ENCODE data around the gene SYNPO.

The SYNPO gene

GRCh38 chr5:150642991-150643710 is 2.7 kb downstream of the SYNPO start:
- FAIRE-seq: no peak

DNA sequence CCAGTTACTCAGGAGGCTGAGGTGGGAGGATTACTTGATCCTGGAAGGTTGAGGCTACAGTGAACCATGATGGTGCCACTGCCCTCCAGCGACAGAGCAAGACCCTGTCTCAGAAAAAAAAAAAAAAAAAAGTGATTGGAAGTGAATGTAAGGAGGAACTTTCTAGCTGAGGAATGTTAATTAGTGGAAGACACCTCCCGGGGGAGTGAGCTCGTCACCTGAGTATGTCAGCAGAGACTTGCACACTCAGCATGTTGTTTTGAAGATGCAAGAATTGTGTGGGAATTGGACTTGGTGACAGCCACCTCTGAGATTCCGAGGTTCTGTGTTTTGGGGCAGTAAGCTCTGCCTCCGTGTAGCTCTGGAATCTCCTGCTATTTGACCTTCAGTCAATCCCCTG is 3.6 kb downstream of the SYNPO start:
- no peak for FAIRE-seq

DNA sequence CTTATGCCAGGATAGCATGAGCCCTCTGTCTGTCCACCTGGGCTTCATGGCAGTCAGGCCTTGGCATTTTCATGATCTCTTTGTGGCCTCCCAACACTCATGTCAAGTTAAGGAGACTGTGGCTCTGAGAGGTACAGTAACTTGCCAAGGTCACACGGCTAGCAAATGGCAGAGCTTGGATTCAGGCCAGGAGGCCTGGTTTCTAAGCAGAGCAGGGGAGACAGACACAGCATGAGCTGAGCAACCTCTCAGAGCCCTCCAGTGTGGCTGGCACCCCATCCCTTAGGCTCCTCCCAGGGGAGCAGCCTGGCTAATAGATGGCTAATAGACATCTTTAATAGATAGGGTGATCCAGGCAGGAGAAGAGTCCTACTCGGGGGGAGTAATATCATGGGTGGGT is 4.1 kb downstream of the SYNPO start:
- no peak for FAIRE-seq

- FAIRE-seq: no peak
These were observed 4.7 kb downstream of the SYNPO start for GRCh38 chr5:150645070-150645700.

GRCh38 chr5:150647275-150648251 is 7.1 kb downstream of the SYNPO start:
- FAIRE-seq: no peak

- no peak for FAIRE-seq
These were observed 8.0 kb downstream of the SYNPO start for GRCh38 chr5:150648294-150649107.

DNA sequence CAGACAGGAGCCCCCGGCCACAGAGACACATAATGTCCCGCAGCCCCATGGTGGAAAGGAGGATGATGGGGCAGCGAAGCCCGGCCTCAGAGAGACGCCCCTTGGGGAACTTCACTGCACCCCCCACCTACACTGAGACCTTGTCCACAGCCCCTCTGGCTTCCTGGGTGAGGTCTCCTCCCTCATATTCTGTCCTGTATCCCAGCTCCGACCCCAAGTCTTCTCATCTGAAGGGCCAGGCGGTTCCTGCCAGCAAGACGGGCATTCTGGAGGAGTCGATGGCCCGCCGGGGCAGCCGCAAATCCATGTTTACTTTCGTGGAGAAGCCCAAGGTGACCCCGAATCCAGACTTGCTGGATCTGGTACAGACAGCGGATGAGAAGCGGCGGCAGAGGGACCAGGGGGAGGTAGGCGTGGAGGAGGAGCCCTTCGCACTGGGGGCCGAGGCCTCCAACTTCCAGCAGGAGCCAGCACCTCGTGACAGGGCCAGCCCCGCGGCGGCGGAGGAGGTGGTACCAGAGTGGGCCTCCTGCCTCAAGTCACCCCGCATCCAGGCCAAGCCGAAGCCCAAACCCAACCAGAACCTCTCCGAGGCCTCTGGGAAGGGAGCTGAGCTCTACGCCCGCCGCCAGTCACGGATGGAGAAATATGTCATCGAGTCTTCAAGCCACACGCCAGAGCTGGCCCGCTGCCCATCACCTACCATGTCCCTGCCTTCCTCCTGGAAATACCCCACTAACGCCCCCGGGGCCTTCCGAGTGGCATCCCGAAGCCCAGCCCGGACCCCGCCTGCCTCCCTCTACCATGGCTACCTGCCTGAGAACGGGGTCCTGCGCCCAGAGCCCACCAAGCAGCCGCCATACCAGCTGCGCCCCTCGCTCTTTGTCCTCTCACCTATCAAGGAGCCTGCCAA is 8.9 kb downstream of the SYNPO start:
- FAIRE-seq: no peak

- no peak for FAIRE-seq
These were observed 9.9 kb downstream of the SYNPO start for GRCh38 chr5:150650021-150651006.

GRCh38 chr5:150651382-150651781 is 10.9 kb downstream of the SYNPO start:
- no peak for FAIRE-seq

DNA sequence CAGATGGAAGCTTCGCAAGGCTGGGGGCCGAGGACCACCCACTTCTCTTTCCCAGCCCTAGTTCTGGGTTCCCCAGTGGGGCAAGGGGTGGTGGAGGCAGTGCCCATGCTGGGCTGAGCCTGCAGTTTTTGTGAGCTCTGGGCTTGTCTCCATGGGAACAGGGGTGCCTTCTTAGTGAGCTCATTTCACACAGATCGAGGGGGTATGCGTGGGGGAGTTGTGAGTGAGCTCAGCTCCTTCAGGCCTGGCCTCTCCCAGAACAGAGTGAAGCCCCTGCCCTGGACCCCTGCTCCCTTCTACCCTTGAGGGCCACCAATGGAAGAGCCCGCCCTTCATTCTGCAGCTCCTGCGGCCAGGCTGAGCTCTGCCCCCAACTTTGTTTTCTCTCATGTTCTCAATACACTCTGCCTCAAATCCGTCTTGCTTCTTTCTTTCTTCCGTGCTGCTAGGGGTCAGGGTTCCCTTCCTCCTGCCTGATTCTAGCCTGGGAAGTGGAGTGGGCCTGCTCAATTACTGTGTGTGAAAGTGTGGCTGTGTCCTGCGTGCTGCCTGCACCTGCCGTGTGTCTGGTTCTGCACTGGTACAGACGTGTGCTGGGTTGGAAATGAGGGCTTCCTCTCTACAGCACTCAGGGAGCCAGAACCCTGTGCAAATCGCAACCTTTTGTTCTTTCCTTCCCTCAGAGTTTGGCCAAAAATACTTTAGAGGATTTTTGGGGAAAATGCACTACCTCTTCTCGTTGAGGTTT is 11.6 kb downstream of the SYNPO start:
- no peak for FAIRE-seq

GRCh38 chr5:150653145-150653761 is 12.8 kb downstream of the SYNPO start:
- FAIRE-seq: no peak

- no peak for FAIRE-seq
These were observed 13.5 kb downstream of the SYNPO start for GRCh38 chr5:150653762-150654556.

GRCh38 chr5:150655221-150655620 is 14.8 kb downstream of the SYNPO start:
- FAIRE-seq: no peak

- FAIRE-seq: no peak
These were observed 16.0 kb downstream of the SYNPO start for GRCh38 chr5:150656191-150657132.

DNA sequence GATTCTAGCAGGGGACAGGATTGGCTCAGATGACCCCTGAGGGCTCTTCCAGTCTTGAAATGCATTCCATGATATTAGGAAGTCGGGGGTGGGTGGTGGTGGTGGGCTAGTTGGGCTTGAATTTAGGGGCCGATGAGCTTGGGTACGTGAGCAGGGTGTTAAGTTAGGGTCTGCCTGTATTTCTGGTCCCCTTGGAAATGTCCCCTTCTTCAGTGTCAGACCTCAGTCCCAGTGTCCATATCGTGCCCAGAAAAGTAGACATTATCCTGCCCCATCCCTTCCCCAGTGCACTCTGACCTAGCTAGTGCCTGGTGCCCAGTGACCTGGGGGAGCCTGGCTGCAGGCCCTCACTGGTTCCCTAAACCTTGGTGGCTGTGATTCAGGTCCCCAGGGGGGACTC is 17.7 kb downstream of the SYNPO start:
- no peak for FAIRE-seq

DNA sequence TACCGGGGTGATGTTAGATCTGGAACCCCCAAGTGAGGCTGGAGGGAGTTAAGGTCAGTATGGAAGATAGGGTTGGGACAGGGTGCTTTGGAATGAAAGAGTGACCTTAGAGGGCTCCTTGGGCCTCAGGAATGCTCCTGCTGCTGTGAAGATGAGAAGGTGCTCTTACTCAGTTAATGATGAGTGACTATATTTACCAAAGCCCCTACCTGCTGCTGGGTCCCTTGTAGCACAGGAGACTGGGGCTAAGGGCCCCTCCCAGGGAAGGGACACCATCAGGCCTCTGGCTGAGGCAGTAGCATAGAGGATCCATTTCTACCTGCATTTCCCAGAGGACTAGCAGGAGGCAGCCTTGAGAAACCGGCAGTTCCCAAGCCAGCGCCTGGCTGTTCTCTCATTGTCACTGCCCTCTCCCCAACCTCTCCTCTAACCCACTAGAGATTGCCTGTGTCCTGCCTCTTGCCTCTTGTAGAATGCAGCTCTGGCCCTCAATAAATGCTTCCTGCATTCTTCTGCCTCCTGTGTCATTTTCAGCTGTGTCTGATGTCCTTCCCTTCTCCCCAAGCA is 18.3 kb downstream of the SYNPO start:
- no peak for FAIRE-seq
